Transverse colon (tissue), 4 donors: ENCODE results near the gene ZNF346. TPM values are rescaled to one million over a fixed set of nuclear protein-coding genes. Genes with fewer than 3 reads are reported as not detected.
"Not testable (repeated sequence)": the region's sequence is repeated elsewhere in the genome, so short reads cannot be mapped to it uniquely, and the experiment has no call there.

Source experiments
- DNase-seq: peaks from one replicate; pipeline ENCODE4 v3.0.0-alpha.2; 2019
- H3K27ac ChIP-seq, 4 donors: fragments of 200-600 bp; sonication (generic); 2 replicates each; pipeline ENCODE4 v1.5.1; 2016 to 2018; ENCODE audit warnings: inconsistent platforms in 4 of 4
- H3K27me3 ChIP-seq: fragments of 200-600 bp; sonication (generic); 2 replicates; pipeline ENCODE4 v1.5.1; 2017; ENCODE audit warnings: inconsistent platforms
- H3K36me3 ChIP-seq, 4 donors: fragments of 200-600 bp; sonication (generic); 2 replicates each; pipeline ENCODE4 v1.5.1; 2017 to 2019; ENCODE audit warnings: inconsistent platforms in 4 of 4
- H3K4me1 ChIP-seq, 4 donors: fragments of 200-600 bp; sonication (generic); 2 replicates each; pipeline ENCODE4 v1.5.1; 2017 to 2020; ENCODE audit warnings: inconsistent platforms in 4 of 4
- H3K4me3 ChIP-seq, 4 donors: fragments of 200-600 bp; sonication (generic); 1 replicate in 1 of 4; 2 replicates in 3 of 4; pipeline versions ENCODE4 v1.5.1 to v1.6.1; 2017 to 2019; ENCODE audit warnings: inconsistent platforms in 4 of 4
- H3K9me3 ChIP-seq, 2 donors: fragments of 200-600 bp; sonication (generic); 2 replicates each; pipeline ENCODE4 v1.5.1; 2017 to 2019; ENCODE audit warnings: inconsistent platforms in 2 of 2
- CTCF ChIP-seq, 5 experiments: fragments of 200-600 bp in 3 of 5; fragments of 450-650 bp in 2 of 5; sonication (generic) in 3 of 5; IDR thresholded peaks; 1 replicate in 2 of 5; 2 replicates in 3 of 5; pipeline ENCODE4 v1.5.1; 2016 to 2017; ENCODE audit warnings: antibody characterized with exemption in 5 of 5, inconsistent platforms in 3 of 5, mild to moderate bottlenecking in 2 of 5, moderate library complexity in 1 of 5
- EP300 ChIP-seq: sonication (generic); formaldehyde crosslinking; IDR thresholded peaks from one replicate; pipeline ENCODE4 v1.6.1; 2017; ENCODE audit warnings: antibody characterized with exemption, low read depth
- POLR2A ChIP-seq: fragments of 450-650 bp; IDR thresholded peaks from one replicate; pipeline ENCODE4 v1.6.1; 2016; ENCODE audit warnings: antibody characterized with exemption, mild to moderate bottlenecking, moderate library complexity
- POLR2AphosphoS5 ChIP-seq, 3 donors: sonication (generic); formaldehyde crosslinking; IDR thresholded peaks; one replicate each; pipeline ENCODE4 v1.6.1; 2016; ENCODE audit warnings: antibody characterized with exemption in 3 of 3
- WGBS, 2 donors: methylation state at CpG; one replicate each; pipeline ENCODE4 v1.1.5; 2018; ENCODE audit warnings: low coverage in 1 of 2; 5-methylcytosine and 5-hydroxymethylcytosine counted together
- in situ Hi-C, 4 donors: fragments of 200-750 bp; cut with MboI; loops; one replicate each; pipeline versions ENCODE4 v1.15.0 to v1.15.1; 2017; ENCODE audit warnings: low sequenced_read_pairs in 3 of 4, low pct_ligation_motif_present in 1 of 4, low pct_unique_long_range_greater_than_20kb in 1 of 4
- intact Hi-C: fragments of 100-400 bp; cut with DNase I; formaldehyde crosslinking; loops from one replicate; pipeline ENCODE4 v1.15.1; 2023; ENCODE audit warnings: low total_unique reads
- total RNA-seq, 4 donors: library from RNA; depleted of rRNA; stranded (reverse); fragments of >200 nt; gene quantifications; one replicate each; pipeline ENCODE4 v1.1.0, GENCODE V29; 2016

The ZNF346 gene
- total RNA-seq, 4 donors from 2014 or later, result 10.1 to 19.5 (median 12.6) TPM

- 71 to 82% methylated on average over 2 of the region's 2 CpGs for WGBS, 2 donors
- in situ Hi-C loops, result no loop called here
- Histone ChIP-seq H3K4me1 (peaks cover 0 to 7% (median 0%) of the 10 kb centered on the region in 4 donors), H3K9me3 (no peaks in the 10 kb centered on the region), H3K36me3 (peaks cover 0 to 12% (median 0%) of the 10 kb centered on the region in 4 donors), H3K27ac (no peak overlapping the region), H3K4me3 (no peak overlapping the region), H3K27me3 (no peaks in the 10 kb centered on the region)
- intact Hi-C loops, result no loop called here
- TF ChIP-seq CTCF (IDR thresholded peaks at IDR 0.05) (no peak), POLR2AphosphoS5 (IDR thresholded peaks at IDR 0.05) (no peak), EP300 (no peak), POLR2A (no peak)
- DNase-seq, result no peak
These were observed 37.0 kb upstream of the ZNF346 start for GRCh38 chr5:176985516-176985915.

- peaks cover 0 to 5% (median 0%) of the 10 kb centered on the region in 4 donors for H3K36me3 ChIP-seq
- H3K4me3 ChIP-seq, result no peak overlapping the region
- peaks cover 0 to 7% (median 0%) of the 10 kb centered on the region in 4 donors for H3K4me1 ChIP-seq
- 100% methylated on average over 2 of the region's 2 CpGs for WGBS, 2 donors
- H3K9me3 ChIP-seq, result no peaks in the 10 kb centered on the region
- in situ Hi-C loops, result no loop called here
- no peak overlapping the region for H3K27ac ChIP-seq
- intact Hi-C loops, result no loop called here
- TF ChIP-seq POLR2A (no peak), POLR2AphosphoS5 (IDR thresholded peaks at IDR 0.05) (no peak), CTCF (IDR thresholded peaks at IDR 0.05) (no peak)
- H3K27me3 ChIP-seq, result no peaks in the 10 kb centered on the region
- no peak for DNase-seq
These were observed 36.2 kb upstream of the ZNF346 start for GRCh38 chr5:176986280-176986679.

GRCh38 chr5:176987583-176987982 is 34.9 kb upstream of the ZNF346 start:
- DNase-seq, result no peak
- no peaks in the 10 kb centered on the region for H3K9me3 ChIP-seq
- no peak overlapping the region for H3K4me3 ChIP-seq
- no peak for TF ChIP-seq EP300
- TF ChIP-seq POLR2AphosphoS5 (IDR thresholded peaks at IDR 0.05), result no peak
- TF ChIP-seq CTCF (IDR thresholded peaks at IDR 0.05), result no peak
- no peak for TF ChIP-seq POLR2A
- peaks cover 0 to 7% (median 0%) of the 10 kb centered on the region in 4 donors for H3K4me1 ChIP-seq
- H3K27me3 ChIP-seq, result no peaks in the 10 kb centered on the region
- WGBS, 2 donors, result 79 to 90% methylated on average over 3 of the region's 3 CpGs
- H3K36me3 ChIP-seq, result no peaks in the 10 kb centered on the region
- intact Hi-C loops (no loop called here), in situ Hi-C loops (no loop called here)
- H3K27ac ChIP-seq, result no peak overlapping the region

GRCh38 chr5:176993081-176993480 is 29.4 kb upstream of the ZNF346 start:
- WGBS, 2 donors, result 80 to 89% methylated on average over 1 to 3 of the region's 3 CpGs
- H3K9me3 ChIP-seq, H3K27ac ChIP-seq, H3K27me3 ChIP-seq, intact Hi-C loops, H3K36me3 ChIP-seq, in situ Hi-C loops, H3K4me3 ChIP-seq, DNase-seq, H3K4me1 ChIP-seq: not testable (repeated sequence)

GRCh38 chr5:176994460-176995121 is 27.9 kb upstream of the ZNF346 start:
- TF ChIP-seq CTCF (IDR thresholded peaks at IDR 0.05) (no peak), EP300 (no peak), POLR2AphosphoS5 (IDR thresholded peaks at IDR 0.05) (no peak), POLR2A (no peak)

More at GRCh38 chr5:176994460-176995121, 27.9 kb upstream of the ZNF346 start:
- in situ Hi-C loops (no loop called here), intact Hi-C loops (no loop called here)
- Histone ChIP-seq H3K9me3 (no peaks in the 10 kb centered on the region), H3K4me3 (no peak overlapping the region), H3K27me3 (no peaks in the 10 kb centered on the region), H3K36me3 (no peaks in the 10 kb centered on the region), H3K27ac (peak overlapping the region in 2 of 4 donors; percentile 26 to 47), H3K4me1 (peaks cover 0 to 6% (median 5%) of the 10 kb centered on the region in 4 donors)
- WGBS, 2 donors, result 65 to 98% methylated on average over 5 to 7 of the region's 7 CpGs
- DNase-seq, result peak; percentile 20
